Measurements from ENCODE around the gene ZSCAN29. TPM values are rescaled to one million over a fixed set of nuclear protein-coding genes. Genes with fewer than 3 reads are reported as not detected.

ZSCAN29 gene
- total RNA-seq, 4 donors from 2014 or later: 27.5 to 57.8 (median 29.1) TPM

GRCh38 chr15:43318990-43319771 lies 51.7 kb downstream of the ZSCAN29 start:
- Histone ChIP-seq H3K27ac (no peak overlapping the region), H3K4me3 (no peak overlapping the region), H3K36me3 (no peaks in the 10 kb centered on the region), H3K9me3 (no peaks in the 10 kb centered on the region), H3K4me1 (no peaks in the 10 kb centered on the region), H3K27me3 (no peaks in the 10 kb centered on the region)
- no peak for DNase-seq
- TF ChIP-seq CTCF (IDR thresholded peaks at IDR 0.05) (no peak), POLR2A (IDR thresholded peaks at IDR 0.05) (no peak)

- no peaks in the 10 kb centered on the region for H3K4me1 ChIP-seq
- H3K36me3 ChIP-seq: no peaks in the 10 kb centered on the region
- no peak overlapping the region for H3K4me3 ChIP-seq
- no peaks in the 10 kb centered on the region for H3K27me3 ChIP-seq
- DNase-seq: no peak
- H3K9me3 ChIP-seq: no peaks in the 10 kb centered on the region
- H3K27ac ChIP-seq: no peak overlapping the region
- TF ChIP-seq CTCF (IDR thresholded peaks at IDR 0.05) (no peak), POLR2A (IDR thresholded peaks at IDR 0.05) (no peak)
Observed at GRCh38 chr15:43317566-43318184, 53.2 kb downstream of the ZSCAN29 start.

- no peak for DNase-seq
- no peak overlapping the region for H3K4me3 ChIP-seq
- peak overlapping the region in 1 of 4 donors; percentile 39 for H3K27ac ChIP-seq
- no peaks in the 10 kb centered on the region for H3K27me3 ChIP-seq
- no peaks in the 10 kb centered on the region for H3K4me1 ChIP-seq
- TF ChIP-seq POLR2A (IDR thresholded peaks at IDR 0.05): no peak
- no peaks in the 10 kb centered on the region for H3K36me3 ChIP-seq
- no peaks in the 10 kb centered on the region for H3K9me3 ChIP-seq
Observed at GRCh38 chr15:43316971-43317346, 53.9 kb downstream of the ZSCAN29 start.

- H3K4me3 ChIP-seq: no peak overlapping the region
- no peaks in the 10 kb centered on the region for H3K9me3 ChIP-seq
- no peaks in the 10 kb centered on the region for H3K27me3 ChIP-seq
- H3K27ac ChIP-seq: peak overlapping the region in 1 of 4 donors; percentile 39
- no peaks in the 10 kb centered on the region for H3K4me1 ChIP-seq
- no peaks in the 10 kb centered on the region for H3K36me3 ChIP-seq
- TF ChIP-seq POLR2A (IDR thresholded peaks at IDR 0.05): no peak
- TF ChIP-seq CTCF (IDR thresholded peaks at IDR 0.05): no peak
- DNase-seq: no peak
Observed at GRCh38 chr15:43316016-43316970, 54.5 kb downstream of the ZSCAN29 start.

GRCh38 chr15:43314171-43314570 lies 56.7 kb downstream of the ZSCAN29 start:
- DNase-seq: no peak
- TF ChIP-seq CTCF (IDR thresholded peaks at IDR 0.05) (no peak), POLR2A (IDR thresholded peaks at IDR 0.05) (no peak)
- Histone ChIP-seq H3K27ac (no peak overlapping the region), H3K4me3 (no peak overlapping the region), H3K36me3 (no peaks in the 10 kb centered on the region), H3K9me3 (no peaks in the 10 kb centered on the region), H3K4me1 (no peaks in the 10 kb centered on the region), H3K27me3 (no peaks in the 10 kb centered on the region)
